Lung microvascular endothelial cell (primary cell): ENCODE data around the gene FAM50A. TPM values are rescaled to one million over a fixed set of nuclear protein-coding genes. Genes with fewer than 3 reads are reported as not detected.
"Not testable (repeated sequence)": the region's sequence is repeated elsewhere in the genome, so short reads cannot be mapped to it uniquely, and the experiment has no call there.

Source experiments
- DNase-seq, 2 donors: peaks; one replicate each; pipeline versions ENCODE4 v3.0.0 to v3.0.0-alpha.2; 2010; ENCODE audit warnings: low read depth in 2 of 2
- total RNA-seq: library from RNA; depleted of rRNA; stranded (reverse); fragments of >200 nt; gene quantifications from 2 replicates; pipeline ENCODE4 v1.2.1, GENCODE V29; 2014

The FAM50A gene
- total RNA-seq, 1 donor from 2014 or later = 51.0 TPM

DNA sequence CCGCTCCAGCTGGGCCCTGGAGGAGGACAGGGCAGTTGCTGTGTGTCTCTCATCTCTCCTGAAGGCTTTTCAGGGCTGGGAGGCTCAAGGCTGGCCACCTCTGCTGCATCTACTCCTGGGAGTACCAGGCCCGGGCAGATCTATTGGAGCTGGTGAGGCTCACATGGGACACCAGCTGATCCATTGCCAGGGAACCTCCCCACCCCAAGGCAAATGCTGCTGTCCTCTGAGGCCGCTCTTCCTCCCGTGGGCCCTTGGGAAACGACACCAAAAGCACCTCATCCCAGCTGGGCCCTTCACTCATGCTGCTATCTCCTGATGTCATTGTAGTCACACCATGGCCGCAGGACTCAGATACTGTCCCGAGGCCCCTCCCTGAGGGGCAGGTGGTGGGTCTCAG, 38.8 kb downstream of the FAM50A start:
- DNase-seq = no peak

DNA sequence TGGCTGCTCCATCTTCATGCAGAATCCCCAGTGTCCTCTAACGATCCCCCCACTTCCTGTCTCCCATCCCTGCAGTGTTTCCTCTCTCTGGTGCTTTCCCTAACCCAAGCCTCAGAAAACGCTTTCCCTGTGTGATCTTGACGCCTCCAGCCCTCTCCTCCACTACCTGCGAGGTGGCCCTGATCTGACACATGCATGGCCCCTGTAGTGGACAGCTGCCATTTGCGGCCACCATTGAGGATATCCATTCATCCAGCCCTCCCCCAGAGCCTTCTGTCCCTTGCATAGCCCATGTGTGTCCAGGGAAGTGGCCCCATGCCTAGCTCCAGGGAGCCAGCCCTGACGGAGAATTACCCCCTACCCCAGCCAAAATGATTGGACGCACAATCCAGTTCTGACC, 39.4 kb downstream of the FAM50A start:
- no peak for DNase-seq

GRCh38 chrX:154484255-154485149, 40.6 kb downstream of the FAM50A start:
- DNase-seq = peak in 1 of 2 donors; percentile 16

DNA sequence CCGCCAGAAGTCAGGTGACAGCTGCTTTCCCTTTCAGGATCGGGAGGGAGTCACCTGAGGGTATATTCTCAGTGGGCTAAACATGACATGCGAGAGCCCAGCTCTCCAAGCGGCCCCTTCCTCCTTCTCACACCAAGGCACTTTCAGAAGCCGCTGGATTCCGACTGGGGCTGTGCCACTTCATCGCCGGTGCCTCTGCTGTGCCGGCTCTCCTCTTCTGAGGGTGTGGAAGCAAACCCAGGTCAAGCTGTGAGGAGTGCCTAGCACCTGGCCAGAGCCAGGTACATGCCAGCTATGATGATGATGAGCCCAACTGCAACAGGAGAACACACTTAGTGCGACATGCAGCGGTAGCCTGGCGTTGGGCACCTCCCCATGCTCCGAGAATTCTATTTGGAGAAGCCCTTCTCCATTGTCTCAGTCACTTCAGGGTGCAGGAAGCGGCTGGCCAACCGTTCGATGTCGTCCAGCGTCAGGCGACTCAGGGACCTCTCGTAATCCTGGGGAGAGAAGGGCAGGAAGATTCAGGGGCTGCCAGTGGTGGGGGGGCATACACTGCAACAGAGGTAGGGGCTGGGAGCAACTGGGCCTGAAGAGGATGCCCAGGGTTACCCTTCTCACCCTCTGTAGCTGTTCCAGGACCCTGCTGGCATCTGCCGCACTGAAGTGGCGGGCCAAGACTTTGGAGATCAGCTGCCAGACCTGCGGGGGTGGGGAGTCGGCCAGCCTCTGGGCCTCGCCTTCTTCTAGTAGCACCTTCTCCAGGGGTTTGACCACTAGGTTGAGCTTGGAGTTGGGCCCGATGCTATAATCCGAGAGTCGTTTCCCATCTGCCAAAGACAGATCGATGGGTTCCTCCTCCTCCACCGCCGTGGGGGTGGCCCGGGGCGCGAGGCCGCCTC, 41.5 kb downstream of the FAM50A start:
- no peak for DNase-seq

DNA sequence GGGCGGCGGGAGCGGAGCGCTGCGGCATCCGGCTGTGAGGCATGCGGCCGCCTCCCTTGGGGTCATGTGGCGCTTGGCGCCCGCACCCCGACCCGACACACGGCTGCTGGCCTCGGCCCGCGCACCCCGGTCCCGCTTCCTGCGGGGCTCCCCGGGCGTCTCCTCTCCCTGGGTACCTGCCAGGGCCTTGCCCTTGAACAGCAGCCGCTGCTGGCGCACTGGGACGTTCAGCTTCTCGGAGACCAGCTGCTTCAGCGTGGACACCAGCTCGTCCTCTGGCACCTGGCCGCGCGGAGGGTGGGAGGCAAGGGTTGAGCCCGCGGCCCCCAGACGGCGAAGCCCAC, 42.1 kb downstream of the FAM50A start:
- peak; percentile 5 to 15 for DNase-seq

DNA sequence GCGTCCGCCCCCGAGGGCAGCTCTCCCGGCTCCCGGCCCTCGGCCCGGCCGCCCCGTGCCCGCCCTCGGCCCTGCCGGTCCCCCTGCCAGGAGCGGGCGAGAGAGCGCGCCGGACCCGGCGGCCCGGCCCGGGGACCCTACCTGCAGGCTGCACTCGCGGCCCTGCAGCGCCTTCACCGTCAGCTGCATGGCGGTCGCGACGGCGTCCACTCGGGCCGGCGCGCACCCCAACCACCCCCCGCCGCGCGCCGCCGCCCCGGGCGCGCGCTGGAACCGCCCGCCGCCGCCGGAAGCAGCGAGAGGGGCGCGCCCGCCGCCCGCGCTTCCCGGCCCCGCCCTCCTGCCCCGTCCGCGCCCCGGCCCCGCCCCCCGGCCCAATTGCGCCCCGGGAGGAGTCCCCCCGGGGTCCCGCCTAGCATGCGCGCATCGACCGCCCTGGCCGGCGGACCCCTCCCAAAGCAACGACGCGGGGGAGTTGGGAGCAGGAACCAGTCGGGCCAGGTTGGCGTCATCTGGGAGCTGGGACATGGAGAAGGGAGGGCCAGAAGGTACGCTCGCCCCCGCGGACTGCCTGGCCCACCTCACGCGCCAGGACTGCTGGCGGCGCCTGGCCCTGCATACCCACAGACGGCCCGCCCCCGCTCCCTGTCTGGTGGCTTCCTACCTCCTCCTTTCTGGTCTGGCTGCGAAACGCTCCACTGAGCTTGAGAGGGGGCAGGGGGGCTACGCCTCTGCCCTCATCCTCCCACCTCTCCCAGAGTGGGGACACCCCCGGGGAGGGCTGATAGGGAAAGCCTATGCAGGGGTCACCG, 42.7 kb downstream of the FAM50A start, which contains the start of gene UBL4A:
Gene UBL4A, minus strand, starts transcription at position 220 of the 812 bp plus-strand sequence. Its CDS starts 31 bp downstream, at position 189.
- peak; percentile 23 to 69 for DNase-seq

GRCh38 chrX:154487518-154488290, 43.8 kb downstream of the FAM50A start:
- no peak for DNase-seq

- no peak for DNase-seq
Measured at GRCh38 chrX:154488336-154489075, 44.6 kb downstream of the FAM50A start.

- DNase-seq = no peak
Measured at GRCh38 chrX:154489182-154489581, 45.2 kb downstream of the FAM50A start.

GRCh38 chrX:154490021-154490413, 46.1 kb downstream of the FAM50A start:
- DNase-seq = peak in 1 of 2 donors; percentile 24

GRCh38 chrX:154490414-154491083, 46.6 kb downstream of the FAM50A start, which contains the start of gene SLC10A3:
Gene SLC10A3, minus strand, starts transcription at chrX:154490629. Its CDS starts 1,689 bp downstream, at chrX:154488940.
- DNase-seq = peak; percentile 93 to 96

DNA sequence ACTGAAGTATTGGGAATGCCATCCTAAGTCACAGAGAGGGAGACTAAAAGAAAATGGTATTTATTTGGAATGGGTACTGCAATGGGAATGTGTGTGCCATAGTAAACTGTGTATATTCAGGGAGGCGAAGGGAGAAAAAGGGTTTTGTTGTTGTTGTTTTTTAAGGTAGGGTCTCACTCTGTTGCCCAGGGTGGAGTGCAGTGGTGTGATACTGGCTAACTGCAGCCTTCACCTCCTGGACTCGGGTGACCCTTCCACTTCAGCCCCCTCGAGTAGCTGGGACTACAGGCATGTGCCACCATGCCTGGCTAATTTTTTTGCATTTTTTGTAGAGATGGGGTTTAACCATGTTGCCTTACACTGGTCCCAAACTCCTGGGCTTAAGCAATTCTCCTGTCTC, 50.8 kb downstream of the FAM50A start:
- no peak for DNase-seq

DNA sequence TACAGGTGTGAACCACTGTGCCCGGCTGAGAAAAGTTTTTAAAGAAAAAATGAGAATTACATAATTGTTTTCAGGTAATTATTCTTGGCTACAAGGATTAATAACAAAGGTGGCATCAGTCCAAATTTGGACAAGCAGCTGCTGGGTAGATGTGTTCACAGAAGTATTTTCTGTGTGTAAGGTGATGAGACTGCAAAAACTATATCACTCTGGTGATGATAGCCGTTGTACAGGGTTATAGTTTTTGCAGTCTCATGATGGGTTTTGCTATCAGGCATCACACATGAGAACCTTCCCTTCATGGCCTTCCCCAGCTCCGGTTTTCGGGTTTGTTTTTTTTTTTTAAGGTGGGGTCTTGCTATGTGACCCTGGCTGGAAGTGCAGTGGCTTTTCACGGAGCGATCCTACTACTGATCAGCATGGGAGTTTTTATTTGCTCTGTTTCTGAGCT, 51.6 kb downstream of the FAM50A start:
- peak in 1 of 2 donors; percentile 56 for DNase-seq

GRCh38 chrX:154496591-154497137, 52.7 kb downstream of the FAM50A start:
- not testable (repeated sequence) for DNase-seq

Other genes starting within 250 kb of the FAM50A start
- not detected in 2 replicates for gene OPN1MW2, start 224.4 kb upstream of the FAM50A start, total RNA-seq
- 0.20 TPM in 1 of 2 replicates, not detected in the other for gene OPN1MW3, start 186.6 kb upstream of the FAM50A start, total RNA-seq
- not detected in 2 replicates for gene TEX28, start 149.0 kb upstream of the FAM50A start, total RNA-seq
- gene TKTL1, start 148.3 kb upstream of the FAM50A start, total RNA-seq = under 0.01 TPM in 1 of 2 replicates, not detected in the other
- gene FLNA, start 69.5 kb upstream of the FAM50A start, total RNA-seq = 781 and 1,159 TPM in 2 replicates
- gene EMD, start 64.8 kb upstream of the FAM50A start, total RNA-seq = 14.5 and 18.1 TPM in 2 replicates
- gene RPL10, start 45.8 kb upstream of the FAM50A start, total RNA-seq = 2,090 and 2,761 TPM in 2 replicates
- 79.1 and 86.3 TPM in 2 replicates for gene DNASE1L1, start 34.9 kb upstream of the FAM50A start, total RNA-seq
- gene TAFAZZIN, start 32.6 kb upstream of the FAM50A start, total RNA-seq = 8.5 and 11.9 TPM in 2 replicates
- gene ATP6AP1, start 15.5 kb upstream of the FAM50A start, total RNA-seq = 53.6 and 64.3 TPM in 2 replicates
- 24.8 and 59.1 TPM in 2 replicates for gene GDI1, start 7.0 kb upstream of the FAM50A start, total RNA-seq
- gene PLXNA3, start 14.1 kb downstream of the FAM50A start, total RNA-seq = 3.7 and 6.3 TPM in 2 replicates
- gene LAGE3, start 35.1 kb downstream of the FAM50A start, total RNA-seq = 12.6 and 19.8 TPM in 2 replicates
- 24.6 and 31.3 TPM in 2 replicates for gene UBL4A, start 42.5 kb downstream of the FAM50A start, total RNA-seq
- 8.5 and 14.7 TPM in 2 replicates for gene SLC10A3, start 46.5 kb downstream of the FAM50A start, total RNA-seq
- gene FAM3A, start 72.1 kb downstream of the FAM50A start, total RNA-seq = 13.3 and 20.8 TPM in 2 replicates
- 16.9 and 35.1 TPM in 2 replicates for gene G6PD, start 102.7 kb downstream of the FAM50A start, total RNA-seq
- 9.2 and 11.7 TPM in 2 replicates for gene IKBKG, start 103.5 kb downstream of the FAM50A start, total RNA-seq
- not detected in 2 replicates for gene CTAG1A, start 141.0 kb downstream of the FAM50A start, total RNA-seq
- not detected in 2 replicates for gene CTAG1B, start 175.1 kb downstream of the FAM50A start, total RNA-seq
- not detected in 2 replicates for gene CTAG2, start 209.4 kb downstream of the FAM50A start, total RNA-seq